Measurements from ENCODE around the gene SERPINB2. TPM values are rescaled to one million over a fixed set of nuclear protein-coding genes. Genes with fewer than 3 reads are reported as not detected.

The SERPINB2 gene
- polyA plus RNA-seq, 1 donor (not counting 4 experiments of a cell fraction or from before 2014, with no cell fraction given), result 733 TPM

- dilution Hi-C loops (cut with MboI; ENCODE audit: extremely low pct_ligation_motif_present, low sequenced_read_pairs), result no loop called here
- H3K27ac ChIP-seq (ENCODE audit: control insufficient read depth, insufficient read depth, low read length), result no peak overlapping the region
- H3K4me1 ChIP-seq (ENCODE audit: control insufficient read depth, extremely low read depth, insufficient read depth, low read length), result peaks cover 29% of the 10 kb centered on the region
- no peak for DNase-seq (ENCODE audit: low read depth, low spot score)
- H3K36me3 ChIP-seq (ENCODE audit: control insufficient read depth in 2 of 2, extremely low read depth in 1 of 2, insufficient read depth in 2 of 2, low read length in 2 of 2), result no peaks in the 10 kb centered on the region
- no peak overlapping the region for H3K4me2 ChIP-seq (ENCODE audit: control insufficient read depth, extremely low read depth, insufficient read depth, low read depth, low read length)
- H3K9ac ChIP-seq (ENCODE audit: control insufficient read depth, extremely low read depth, insufficient read depth, low read length), result no peak overlapping the region
- TF ChIP-seq, protein P1, sequence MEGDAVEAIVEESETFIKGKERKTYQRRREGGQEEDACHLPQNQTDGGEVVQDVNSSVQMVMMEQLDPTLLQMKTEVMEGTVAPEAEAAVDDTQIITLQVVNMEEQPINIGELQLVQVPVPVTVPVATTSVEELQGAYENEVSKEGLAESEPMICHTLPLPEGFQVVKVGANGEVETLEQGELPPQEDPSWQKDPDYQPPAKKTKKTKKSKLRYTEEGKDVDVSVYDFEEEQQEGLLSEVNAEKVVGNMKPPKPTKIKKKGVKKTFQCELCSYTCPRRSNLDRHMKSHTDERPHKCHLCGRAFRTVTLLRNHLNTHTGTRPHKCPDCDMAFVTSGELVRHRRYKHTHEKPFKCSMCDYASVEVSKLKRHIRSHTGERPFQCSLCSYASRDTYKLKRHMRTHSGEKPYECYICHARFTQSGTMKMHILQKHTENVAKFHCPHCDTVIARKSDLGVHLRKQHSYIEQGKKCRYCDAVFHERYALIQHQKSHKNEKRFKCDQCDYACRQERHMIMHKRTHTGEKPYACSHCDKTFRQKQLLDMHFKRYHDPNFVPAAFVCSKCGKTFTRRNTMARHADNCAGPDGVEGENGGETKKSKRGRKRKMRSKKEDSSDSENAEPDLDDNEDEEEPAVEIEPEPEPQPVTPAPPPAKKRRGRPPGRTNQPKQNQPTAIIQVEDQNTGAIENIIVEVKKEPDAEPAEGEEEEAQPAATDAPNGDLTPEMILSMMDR (optimal IDR thresholded peaks at IDR 0.05 in 1 of 3, IDR thresholded peaks at IDR 0.05 in 1 of 3, conservative IDR thresholded peaks at IDR 0.05 in 1 of 3; ENCODE audit: extremely low read depth in 1 of 3, insufficient read depth in 2 of 3, low read length in 3 of 3), result no peak
- no peak for TF ChIP-seq EZH2 (IDR thresholded peaks at IDR 0.05; ENCODE audit: low read length)
- H4K20me1 ChIP-seq (ENCODE audit: control insufficient read depth, extremely low read depth, insufficient read depth, low read length), result no peaks in the 10 kb centered on the region
- no peaks in the 10 kb centered on the region for H3K79me2 ChIP-seq (ENCODE audit: control insufficient read depth, insufficient read depth, low read length)
- no peak overlapping the region for H3K4me3 ChIP-seq (ENCODE audit: control insufficient read depth in 2 of 3, extremely low read depth in 1 of 3, insufficient read depth in 2 of 3, low read depth in 1 of 3, low read length in 3 of 3)
- no peaks in the 10 kb centered on the region for H3K9me1 ChIP-seq (ENCODE audit: control insufficient read depth, extremely low read depth, insufficient read depth, low read length)
- no peak for FAIRE-seq
- H3K9me3 ChIP-seq (ENCODE audit: control insufficient read depth, low read depth, low read length), result no peaks in the 10 kb centered on the region
- no peaks in the 10 kb centered on the region for H3K27me3 ChIP-seq (ENCODE audit: control insufficient read depth, extremely low read depth, insufficient read depth, low read length)
- no peak overlapping the region for H2AFZ ChIP-seq (ENCODE audit: control insufficient read depth, low read length)
Measured at GRCh38 chr18:63872586-63872985, 14.9 kb upstream of the SERPINB2 start.

- Histone ChIP-seq H3K27ac (ENCODE audit: control insufficient read depth, insufficient read depth, low read length) (peak overlapping the region; percentile 86), H3K4me2 (ENCODE audit: control insufficient read depth, extremely low read depth, insufficient read depth, low read depth, low read length) (peak overlapping the region; percentile 0), H3K9me1 (ENCODE audit: control insufficient read depth, extremely low read depth, insufficient read depth, low read length) (no peaks in the 10 kb centered on the region), H3K79me2 (ENCODE audit: control insufficient read depth, insufficient read depth, low read length) (no peaks in the 10 kb centered on the region), H3K4me1 (ENCODE audit: control insufficient read depth, extremely low read depth, insufficient read depth, low read length) (peaks cover 49% of the 10 kb centered on the region), H3K9me3 (ENCODE audit: control insufficient read depth, low read depth, low read length) (no peaks in the 10 kb centered on the region), H3K9ac (ENCODE audit: control insufficient read depth, extremely low read depth, insufficient read depth, low read length) (no peak overlapping the region), H4K20me1 (ENCODE audit: control insufficient read depth, extremely low read depth, insufficient read depth, low read length) (no peaks in the 10 kb centered on the region), H2AFZ (ENCODE audit: control insufficient read depth, low read length) (no peak overlapping the region), H3K36me3 (ENCODE audit: control insufficient read depth in 2 of 2, extremely low read depth in 1 of 2, insufficient read depth in 2 of 2, low read length in 2 of 2) (no peaks in the 10 kb centered on the region), H3K4me3 (ENCODE audit: control insufficient read depth in 2 of 3, extremely low read depth in 1 of 3, insufficient read depth in 2 of 3, low read depth in 1 of 3, low read length in 3 of 3) (no peak overlapping the region), H3K27me3 (ENCODE audit: control insufficient read depth, extremely low read depth, insufficient read depth, low read length) (no peaks in the 10 kb centered on the region)
- TF ChIP-seq, protein P1 (optimal IDR thresholded peaks at IDR 0.05 in 1 of 3, IDR thresholded peaks at IDR 0.05 in 1 of 3, conservative IDR thresholded peaks at IDR 0.05 in 1 of 3; ENCODE audit: extremely low read depth in 1 of 3, insufficient read depth in 2 of 3, low read length in 3 of 3), result no peak
- no peak for TF ChIP-seq EZH2 (IDR thresholded peaks at IDR 0.05; ENCODE audit: low read length)
- DNase-seq (ENCODE audit: low read depth, low spot score) (no peak), FAIRE-seq (peak; percentile 34)
- dilution Hi-C loops (cut with MboI; ENCODE audit: extremely low pct_ligation_motif_present, low sequenced_read_pairs), result no loop called here
Measured at GRCh38 chr18:63878343-63878742, 9.2 kb upstream of the SERPINB2 start.
